T-cell (primary cell): Measurements from ENCODE around the gene COIL. TPM values are rescaled to one million over a fixed set of nuclear protein-coding genes. Genes with fewer than 3 reads are reported as not detected.

Experiments
- ATAC-seq, 4 experiments: fragments of 200-7000 bp in 3 of 4; fragments of 150-1000 bp in 1 of 4; cut with Tn5 transposase; replicated peaks in 1 of 4; 1 replicate in 3 of 4; 2 replicates in 1 of 4; pipeline ENCODE4 v1.10.0; 2021; ENCODE audit warnings: moderate library complexity in 3 of 4, mild to moderate bottlenecking in 2 of 4, moderate number of reproducible peaks in 1 of 4
- CTCF ChIA-PET, 2 donors: fragments of 300-600 bp; sonication (Branson Sonifier 250); formaldehyde crosslinking; loops; one replicate each; lab custom pipeline; 2022; ENCODE audit warnings: antibody characterized with exemption in 2 of 2; lab: Charles Lee
- POLR2A ChIA-PET, 2 donors: fragments of 300-600 bp; sonication (Branson Sonifier 250); formaldehyde crosslinking; loops; one replicate each; lab custom pipeline; 2022; ENCODE audit warnings: antibody characterized with exemption in 2 of 2; lab: Charles Lee
- DNase-seq, 35 experiments: peaks; one replicate each; pipeline versions ENCODE4 v3.0.0 to v3.0.0-alpha.2; 2013 to 2023
- H3K27ac ChIP-seq: one replicate; pipeline ENCODE4 v1.5.1; 2013; ENCODE audit warnings: low read length
- H3K27me3 ChIP-seq, 2 experiments: replicated peaks in 1 of 2; 1 replicate in 1 of 2; 2 replicates in 1 of 2; pipeline versions ENCODE4 v1.6.1 to v1.7.0; 2013; ENCODE audit warnings: low read length in 1 of 2, mixed read lengths in 1 of 2; ENCODE audit not compliant: control insufficient read depth in 2 of 2, insufficient read depth in 2 of 2; ENCODE audit errors: extremely low read depth in 1 of 2
- H3K36me3 ChIP-seq, 2 donors: 1 replicate in 1 of 2; 2 replicates in 1 of 2; pipeline versions ENCODE4 v1.6.1 to v1.7.0; 2013; ENCODE audit warnings: low read length in 1 of 2; ENCODE audit not compliant: control insufficient read depth in 2 of 2, insufficient read depth in 1 of 2; ENCODE audit errors: extremely low read depth in 1 of 2
- H3K4me1 ChIP-seq, 2 experiments: 1 replicate in 1 of 2; 2 replicates in 1 of 2; pipeline versions ENCODE4 v1.6.1 to v1.7.0; 2013; ENCODE audit warnings: low read length in 2 of 2, mixed read lengths in 1 of 2; ENCODE audit not compliant: insufficient read depth in 2 of 2, control insufficient read depth in 1 of 2; ENCODE audit errors: extremely low read depth in 1 of 2
- H3K4me3 ChIP-seq, 2 donors: 1 replicate in 1 of 2; 2 replicates in 1 of 2; pipeline versions ENCODE4 v1.5.1 to v1.7.0; 2013; ENCODE audit warnings: mild to moderate bottlenecking in 2 of 2, low read length in 1 of 2, moderate library complexity in 1 of 2; ENCODE audit not compliant: control insufficient read depth in 1 of 2; ENCODE audit errors: extremely low read depth in 1 of 2
- H3K9me3 ChIP-seq: 2 replicates; pipeline ENCODE4 v1.7.0; 2013
- H3K27ac Mint-ChIP-seq, 2 donors: one replicate each; pipeline ENCODE4 v1.8.0; 2020 to 2021; ENCODE audit warnings: mild to moderate bottlenecking in 2 of 2, mixed read lengths in 2 of 2
- H3K27me3 Mint-ChIP-seq, 2 donors: one replicate each; pipeline ENCODE4 v1.8.0; 2021 to 2022; ENCODE audit warnings: mixed read lengths in 2 of 2
- H3K36me3 Mint-ChIP-seq: one replicate; pipeline ENCODE4 v1.8.0; 2021; ENCODE audit warnings: mixed read lengths
- H3K4me1 Mint-ChIP-seq, 3 donors: one replicate each; pipeline ENCODE4 v1.8.0; 2020 to 2022; ENCODE audit warnings: mixed read lengths in 3 of 3, mild to moderate bottlenecking in 1 of 3
- H3K4me3 Mint-ChIP-seq, 3 donors: one replicate each; pipeline ENCODE4 v1.8.0; 2020 to 2022; ENCODE audit warnings: mild to moderate bottlenecking in 3 of 3, mixed read lengths in 3 of 3, moderate library complexity in 3 of 3
- H3K9me3 Mint-ChIP-seq, 3 donors: one replicate each; pipeline ENCODE4 v1.8.0; 2020 to 2022; ENCODE audit warnings: mixed read lengths in 3 of 3
- WGBS: methylation state at CpG from one replicate; pipeline ENCODE4 v1.1.5; 2013; ENCODE audit warnings: missing lambda C conversion rate; ENCODE audit not compliant: insufficient coverage; 5-methylcytosine and 5-hydroxymethylcytosine counted together
- total RNA-seq, 35 experiments: library from RNA in 6 of 35; stranded (reverse) in 6 of 35; fragments of 120-200 nt in 1 of 35; gene quantifications; one replicate each; pipeline versions ENCODE4 v1.2.1 to v1.2.4 and lab custom pipeline; 2013 to 2026

The COIL gene
- total RNA-seq, 5 donors from 2014 or later (not counting 1 experiment from before 2014, with no cell fraction given): 14.7 to 19.2 (median 15.7) TPM

DNA sequence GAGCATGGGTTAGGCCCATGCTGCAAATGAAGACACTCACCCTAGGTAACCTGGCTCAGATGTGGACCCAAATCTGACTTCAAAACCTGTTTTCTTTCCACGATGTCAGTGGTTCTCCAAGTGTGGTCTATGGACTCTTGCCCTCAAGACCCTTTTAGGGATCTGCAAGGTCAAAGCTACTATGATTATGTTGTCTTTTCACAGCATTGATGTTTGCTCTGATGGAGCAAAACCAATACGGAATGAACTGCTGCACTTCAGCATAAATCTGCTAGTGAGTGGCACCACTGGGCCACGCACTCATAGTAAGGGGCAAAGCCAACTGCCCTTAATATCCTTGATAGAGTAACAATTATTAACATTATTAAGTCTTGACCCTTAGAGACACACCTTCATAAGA lies 25.4 kb downstream of the COIL start:
- Mint-ChIP-seq H3K4me3 (no peak overlapping the region), H3K27me3 (no peaks in the 10 kb centered on the region), H3K27ac (no peak overlapping the region), H3K9me3 (peaks cover 0 to 4% (median 0%) of the 10 kb centered on the region in 3 donors), H3K36me3 (peaks cover 43% of the 10 kb centered on the region), H3K4me1 (peaks cover 0 to 3% (median 2%) of the 10 kb centered on the region in 3 donors)
- POLR2A ChIA-PET: no interaction called here
- Histone ChIP-seq H3K4me3 (no peak overlapping the region), H3K4me1 (no peaks in the 10 kb centered on the region), H3K9me3 (no peaks in the 10 kb centered on the region), H3K36me3 (peaks cover 8 to 39% of the 10 kb centered on the region in 2 donors), H3K27ac (no peak overlapping the region), H3K27me3 (no peaks in the 10 kb centered on the region)
- 71% methylated on average over 1 of the region's 3 CpGs for WGBS
- CTCF ChIA-PET: no interaction called here
- no peak for ATAC-seq
- DNase-seq: no peak

DNA sequence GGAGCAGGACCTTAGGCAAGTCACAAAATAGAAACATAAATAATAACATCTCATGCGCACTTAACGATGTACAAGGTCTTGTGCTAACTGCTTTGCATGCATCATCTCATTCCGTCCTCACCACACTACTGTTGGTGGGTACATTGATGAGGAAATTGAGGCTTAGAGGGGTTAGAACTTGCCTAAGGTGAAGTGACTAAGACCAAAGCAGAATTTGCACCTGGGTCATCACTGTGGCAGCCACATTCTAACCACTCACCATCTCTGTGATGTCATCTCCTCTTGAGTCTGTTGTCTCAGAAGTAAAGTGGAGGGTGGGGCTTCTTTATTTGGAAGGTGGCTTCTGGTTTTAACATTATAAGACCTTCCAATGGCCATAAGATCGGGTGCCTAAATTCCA lies 26.6 kb downstream of the COIL start:
- ChIA-PET POLR2A (no interaction called here), CTCF (interaction anchor here in 1 of 2 donors (0.6 kb wide), 1 partner anchor 11 kb away, joined by 6 read pairs; no protein-coding TSS in a partner anchor)
- no peak overlapping the region for H3K27ac ChIP-seq
- no peaks in the 10 kb centered on the region for H3K27me3 ChIP-seq
- H3K36me3 ChIP-seq: peaks cover 8 to 31% of the 10 kb centered on the region in 2 donors
- Mint-ChIP-seq H3K4me3 (no peak overlapping the region), H3K4me1 (peaks cover 0 to 3% (median 2%) of the 10 kb centered on the region in 3 donors), H3K27me3 (no peaks in the 10 kb centered on the region), H3K36me3 (peaks cover 39% of the 10 kb centered on the region), H3K9me3 (peaks cover 0 to 6% (median 5%) of the 10 kb centered on the region in 3 donors), H3K27ac (no peak overlapping the region)
- no peak overlapping the region for H3K4me3 ChIP-seq
- ATAC-seq (no peak), DNase-seq (peak in 1 of 35 experiments; percentile 17)
- no peaks in the 10 kb centered on the region for H3K4me1 ChIP-seq
- H3K9me3 ChIP-seq: no peaks in the 10 kb centered on the region
- no CpG with 5 or more reads among the region's 4 CpGs for WGBS

DNA sequence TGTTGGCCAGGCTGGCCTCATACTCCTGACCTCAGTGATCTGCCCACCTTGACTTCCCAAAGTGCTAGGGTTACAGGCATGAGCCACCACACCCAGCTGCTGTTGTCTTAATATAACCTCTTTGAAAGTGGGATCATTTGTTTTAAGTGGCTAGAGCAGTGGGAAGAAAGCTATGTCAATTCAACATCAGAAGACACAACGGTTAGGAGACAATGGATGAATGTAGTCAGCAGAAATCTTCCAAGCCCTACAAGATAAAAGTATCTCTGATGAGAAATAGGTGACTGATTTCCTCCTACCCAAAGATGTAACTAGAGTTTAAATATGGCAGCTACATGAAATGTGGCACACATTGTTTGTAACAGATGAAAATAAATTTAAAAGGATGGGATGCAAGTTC lies 27.0 kb downstream of the COIL start:
- H3K27me3 ChIP-seq: no peaks in the 10 kb centered on the region
- ATAC-seq: no peak
- Mint-ChIP-seq H3K27me3 (no peaks in the 10 kb centered on the region), H3K9me3 (peaks cover 0 to 6% (median 6%) of the 10 kb centered on the region in 3 donors), H3K4me3 (no peak overlapping the region), H3K4me1 (peaks cover 0 to 3% (median 2%) of the 10 kb centered on the region in 3 donors), H3K27ac (no peak overlapping the region), H3K36me3 (peaks cover 35% of the 10 kb centered on the region)
- H3K36me3 ChIP-seq: peaks cover 8 to 29% of the 10 kb centered on the region in 2 donors
- H3K4me1 ChIP-seq: no peaks in the 10 kb centered on the region
- no peaks in the 10 kb centered on the region for H3K9me3 ChIP-seq
- no peak overlapping the region for H3K27ac ChIP-seq
- no peak overlapping the region for H3K4me3 ChIP-seq
- DNase-seq: no peak
- ChIA-PET POLR2A (interaction anchor here in 1 of 2 donors (0.9 kb wide), 1 partner anchor 20 kb away, joined by 3 read pairs; the partner anchor contains the start of gene TRIM25), CTCF (interaction anchor here in 1 of 2 donors (0.6 kb wide), 1 partner anchor 10 kb away, joined by 6 read pairs; no protein-coding TSS in a partner anchor)
- WGBS: no CpG with 5 or more reads among the region's 1 CpG

DNA sequence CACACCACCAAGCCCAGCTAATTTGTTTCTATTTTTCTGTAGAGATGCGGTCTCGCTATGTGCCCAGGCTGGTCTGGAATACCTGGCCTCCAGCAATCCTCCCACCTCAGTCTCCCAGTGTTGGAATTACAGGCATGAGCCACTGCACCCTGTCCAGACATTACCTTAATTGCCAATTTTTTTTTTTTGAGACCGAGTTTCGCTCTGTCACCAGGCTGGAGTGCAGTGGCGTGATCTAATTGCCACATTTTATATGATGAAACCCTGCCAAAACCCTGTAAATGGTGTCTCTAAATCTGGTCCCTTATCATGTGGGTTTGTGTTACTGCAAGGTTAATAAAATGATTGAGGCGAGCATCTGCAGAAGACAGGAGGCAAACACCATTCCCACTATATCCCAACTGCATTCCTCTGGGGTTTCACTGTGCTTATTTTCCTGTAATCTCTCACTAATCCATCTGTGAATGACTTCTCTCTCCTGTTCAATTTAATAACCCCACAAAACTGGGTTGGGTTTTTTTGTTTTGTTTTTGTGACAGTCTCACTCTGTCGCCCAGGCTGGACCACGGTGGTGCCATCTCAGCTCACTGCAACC lies 27.6 kb downstream of the COIL start:
- no peak overlapping the region for H3K4me3 Mint-ChIP-seq
- no peak for DNase-seq
- peaks cover 0 to 3% (median 2%) of the 10 kb centered on the region in 3 donors for H3K4me1 Mint-ChIP-seq
- peaks cover 29% of the 10 kb centered on the region for H3K36me3 Mint-ChIP-seq
- H3K27me3 Mint-ChIP-seq: no peaks in the 10 kb centered on the region
- ATAC-seq: no peak
- no peaks in the 10 kb centered on the region for H3K27me3 ChIP-seq
- H3K9me3 ChIP-seq: no peaks in the 10 kb centered on the region
- POLR2A ChIA-PET: interaction anchor here in 1 of 2 donors (0.5 to 0.9 kb wide), 2 partner anchors 19 to 135 kb away, joined by 3 read pairs; partner anchors contain the start of gene TRIM25
- no peak overlapping the region for H3K27ac Mint-ChIP-seq
- H3K27ac ChIP-seq: no peak overlapping the region
- H3K4me3 ChIP-seq: no peak overlapping the region
- WGBS: 94% methylated on average over 3 of the region's 8 CpGs
- peaks cover 8 to 23% of the 10 kb centered on the region in 2 donors for H3K36me3 ChIP-seq
- H3K9me3 Mint-ChIP-seq: peaks cover 0 to 6% (median 6%) of the 10 kb centered on the region in 3 donors
- no peaks in the 10 kb centered on the region for H3K4me1 ChIP-seq
- CTCF ChIA-PET: interaction anchor here (0.6 to 0.9 kb wide), 3 partner anchors 10 to 1146 kb away, joined by 3 to 6 read pairs (median 3); no protein-coding TSS in a partner anchor

DNA sequence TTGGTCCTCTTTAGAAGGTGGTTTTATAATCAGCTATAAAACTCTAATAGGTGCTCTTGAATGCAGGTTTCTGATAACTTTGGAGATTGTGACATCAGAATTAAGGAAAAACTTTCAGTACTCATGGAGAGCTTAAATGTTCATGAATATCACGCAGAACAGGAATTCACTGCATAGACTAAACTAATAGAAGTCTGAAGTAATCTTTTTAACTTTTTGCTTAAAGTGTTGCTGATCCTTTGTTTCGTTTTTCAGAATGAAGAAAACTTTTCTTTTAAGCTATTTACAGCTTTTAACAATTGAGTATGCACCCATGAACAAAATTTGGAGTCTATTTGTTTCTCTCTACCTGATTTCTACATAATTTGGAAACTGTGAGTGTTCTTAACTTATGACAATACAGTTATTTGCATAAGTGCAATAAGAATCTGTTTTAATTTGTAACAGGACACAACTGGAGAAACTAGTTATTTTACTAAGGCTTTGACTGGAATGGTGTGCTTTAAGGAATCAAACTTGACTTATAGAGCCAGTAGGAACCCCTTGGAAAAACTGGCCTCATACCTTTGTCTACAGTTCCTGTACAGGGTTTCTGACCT lies 30.0 kb downstream of the COIL start:
- ChIA-PET CTCF (interaction anchor here in 1 of 2 donors (0.5 to 1.0 kb wide), 2 partner anchors 113 to 272 kb away, joined by 3 to 4 read pairs; no protein-coding TSS in a partner anchor), POLR2A (no interaction called here)
- H3K27ac ChIP-seq: no peak overlapping the region
- no peaks in the 10 kb centered on the region for H3K9me3 ChIP-seq
- no peaks in the 10 kb centered on the region for H3K4me1 ChIP-seq
- ATAC-seq: no peak
- peaks cover 0 to 6% (median 6%) of the 10 kb centered on the region in 3 donors for H3K9me3 Mint-ChIP-seq
- DNase-seq: no peak
- no peak overlapping the region for H3K4me3 ChIP-seq
- peaks cover 6 to 8% of the 10 kb centered on the region in 2 donors for H3K36me3 ChIP-seq
- no peaks in the 10 kb centered on the region for H3K27me3 ChIP-seq
- peaks cover 0 to 2% (median 0%) of the 10 kb centered on the region in 3 donors for H3K4me1 Mint-ChIP-seq
- H3K36me3 Mint-ChIP-seq: peaks cover 13% of the 10 kb centered on the region
- H3K4me3 Mint-ChIP-seq: no peak overlapping the region
- H3K27me3 Mint-ChIP-seq: no peaks in the 10 kb centered on the region
- WGBS: no CpG with 5 or more reads among the region's 2 CpGs
- H3K27ac Mint-ChIP-seq: no peak overlapping the region

DNA sequence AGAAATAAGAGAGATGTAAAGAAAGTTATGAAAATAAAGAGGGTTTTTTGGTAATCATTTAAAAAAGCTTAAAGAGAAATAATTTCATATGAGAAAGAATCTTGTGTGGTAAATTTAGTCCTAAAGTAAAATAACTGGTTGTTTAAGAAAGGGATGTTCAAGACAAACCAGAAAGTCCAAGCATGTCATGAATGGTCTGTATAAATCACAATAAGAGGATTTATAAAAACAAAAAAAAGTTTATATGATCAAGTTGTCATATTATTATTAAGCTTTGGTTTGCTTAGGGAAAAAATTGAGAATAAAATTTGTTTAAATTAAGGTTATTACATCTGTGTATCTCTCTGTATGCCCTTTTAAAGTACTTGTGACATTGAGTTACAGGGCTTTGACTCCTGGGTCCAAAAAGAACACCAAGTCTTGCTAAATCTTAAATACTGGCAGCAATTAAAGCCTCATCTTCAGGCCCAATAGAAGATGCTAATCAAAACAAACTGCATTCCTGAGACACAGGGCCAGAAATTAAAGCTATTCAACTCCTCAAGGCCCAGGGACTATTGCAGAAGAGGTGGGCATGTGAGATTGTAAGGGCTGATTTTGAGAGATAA lies 31.4 kb downstream of the COIL start:
- H3K9me3 ChIP-seq: no peaks in the 10 kb centered on the region
- no peak for ATAC-seq
- H3K27ac ChIP-seq: no peak overlapping the region
- no peak overlapping the region for H3K4me3 ChIP-seq
- DNase-seq: no peak
- peaks cover 11% of the 10 kb centered on the region for H3K36me3 Mint-ChIP-seq
- no peaks in the 10 kb centered on the region for H3K27me3 Mint-ChIP-seq
- CTCF ChIA-PET: no interaction called here
- H3K36me3 ChIP-seq: peaks cover 0 to 4% of the 10 kb centered on the region in 2 donors
- peaks cover 0 to under 1% (median 0%) of the 10 kb centered on the region in 3 donors for H3K4me1 Mint-ChIP-seq
- no peak overlapping the region for H3K27ac Mint-ChIP-seq
- H3K4me1 ChIP-seq: no peaks in the 10 kb centered on the region
- POLR2A ChIA-PET: no interaction called here
- H3K27me3 ChIP-seq: no peaks in the 10 kb centered on the region
- peaks cover 0 to 6% (median 6%) of the 10 kb centered on the region in 3 donors for H3K9me3 Mint-ChIP-seq
- H3K4me3 Mint-ChIP-seq: no peak overlapping the region
